ENCODE measurements around the gene CCDC33.

DNA sequence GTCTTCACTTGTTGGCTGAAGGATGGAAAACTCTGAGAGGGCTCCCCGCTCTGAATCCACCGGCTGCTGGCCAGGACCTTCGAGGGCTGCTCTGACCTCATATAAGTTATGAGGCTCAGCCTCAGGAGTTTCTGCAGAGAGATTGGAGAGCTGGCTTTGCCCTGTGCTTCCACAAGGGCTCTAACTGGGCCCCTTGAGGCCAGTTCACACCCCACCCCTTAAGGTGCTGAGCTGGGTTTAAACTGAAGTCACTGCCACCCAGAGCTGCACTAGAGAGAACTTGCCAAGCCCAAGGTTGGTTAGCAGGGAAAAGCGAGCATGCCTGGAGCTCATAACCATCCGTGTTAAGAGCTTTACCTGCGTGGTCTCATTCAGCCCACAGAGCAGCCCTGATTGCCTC is 2.8 kb upstream of the CCDC33 start:
- TF ChIP-seq CTCF (IDR thresholded peaks at IDR 0.05; ENCODE audit: insufficient read depth, low read depth, low read length) (no peak), EZH2 (IDR thresholded peaks at IDR 0.05; ENCODE audit: insufficient read depth, low read length) (no peak)
